GM23248 (cell line): Measurements from ENCODE around the gene WASL. TPM values are rescaled to one million over a fixed set of nuclear protein-coding genes. Genes with fewer than 3 reads are reported as not detected.

Source experiments
- DNase-seq: peaks from one replicate; pipeline ENCODE4 v3.0.0-alpha.2; 2015
- H2AFZ ChIP-seq: fragments of 200-600 bp; sonication (generic); 2 replicates; pipeline ENCODE4 v1.6.1; 2016; ENCODE audit warnings: antibody characterized with exemption
- H3F3A ChIP-seq: fragments of 200-600 bp; sonication (generic); 2 replicates; pipeline ENCODE4 v1.6.1; 2016; ENCODE audit warnings: mild to moderate bottlenecking, antibody characterized with exemption, mixed run types; ENCODE audit not compliant: insufficient read depth
- H3K27ac ChIP-seq: fragments of 200-600 bp; sonication (generic); 2 replicates; pipeline ENCODE4 v1.5.1; 2016; ENCODE audit warnings: mild to moderate bottlenecking
- H3K27me3 ChIP-seq: fragments of 200-600 bp; sonication (generic); replicated peaks from 2 replicates; pipeline ENCODE4 v1.6.1; 2016; ENCODE audit warnings: mild to moderate bottlenecking; ENCODE audit not compliant: insufficient read depth
- H3K36me3 ChIP-seq: fragments of 200-600 bp; sonication (generic); 2 replicates; pipeline ENCODE4 v1.6.1; 2016; ENCODE audit warnings: low read depth, mild to moderate bottlenecking
- H3K4me1 ChIP-seq: fragments of 200-600 bp; sonication (generic); 2 replicates; pipeline ENCODE4 v1.6.1; 2016; ENCODE audit warnings: mild to moderate bottlenecking; ENCODE audit not compliant: insufficient read depth
- H3K4me2 ChIP-seq: fragments of 200-600 bp; sonication (generic); one replicate; pipeline ENCODE4 v1.6.1; 2016; ENCODE audit warnings: mild to moderate bottlenecking; ENCODE audit not compliant: unreplicated experiment
- H3K4me3 ChIP-seq: fragments of 200-600 bp; sonication (generic); 2 replicates; pipeline ENCODE4 v1.5.1; 2016; ENCODE audit warnings: mild to moderate bottlenecking
- H3K79me2 ChIP-seq: fragments of 200-600 bp; sonication (generic); 2 replicates; pipeline ENCODE4 v1.6.1; 2016; ENCODE audit warnings: mild to moderate bottlenecking; ENCODE audit not compliant: insufficient read depth
- H3K9ac ChIP-seq: fragments of 200-600 bp; sonication (generic); 2 replicates; pipeline ENCODE4 v1.6.1; 2016; ENCODE audit warnings: mild to moderate bottlenecking
- H3K9me2 ChIP-seq: fragments of 200-600 bp; sonication (generic); 2 replicates; pipeline ENCODE4 v1.6.1; 2016; ENCODE audit warnings: mixed run types, mild to moderate bottlenecking, moderate library complexity; ENCODE audit not compliant: insufficient read depth
- H3K9me3 ChIP-seq: fragments of 200-600 bp; sonication (generic); one replicate; pipeline ENCODE4 v1.6.1; 2017; ENCODE audit warnings: low read depth
- H4K20me1 ChIP-seq: fragments of 200-600 bp; sonication (generic); 2 replicates; pipeline ENCODE4 v1.6.0; 2016; ENCODE audit not compliant: insufficient read depth
- EZH2 ChIP-seq: fragments of 200-600 bp; sonication (generic); IDR thresholded peaks from 2 replicates; pipeline ENCODE4 v1.6.1; 2018; ENCODE audit warnings: antibody characterized with exemption, mild to moderate bottlenecking; ENCODE audit not compliant: insufficient read depth, poor library complexity, severe bottlenecking
- EZH2phosphoT487 ChIP-seq: fragments of 200-600 bp; sonication (generic); IDR thresholded peaks from 2 replicates; pipeline ENCODE4 v1.6.1; 2018; ENCODE audit warnings: antibody characterized with exemption, moderate library complexity, mild to moderate bottlenecking, low read depth; ENCODE audit not compliant: insufficient read depth
- WGBS, 2 experiments: methylation state at CpG; one replicate each; pipeline ENCODE4 v1.1.6; 2015 to 2017; ENCODE audit warnings: low lambda C conversion rate in 2 of 2, low coverage in 1 of 2; ENCODE audit errors: missing lambda C conversion rate in 2 of 2; 5-methylcytosine and 5-hydroxymethylcytosine counted together
- in situ Hi-C: fragments of 300-500 bp; cut with MboI; formaldehyde crosslinking; loops from 2 replicates; pipeline ENCODE4 v1.15.0; 2020
- polyA plus RNA-seq: library from polyadenylated mRNA; unstranded; fragments of >200 nt; fragmentation: Nextera tagmentation; extraction: Ambion mirVana; gene quantifications from 2 replicates; pipeline ENCODE4 v1.2.1, GENCODE V29; 2016
- total RNA-seq: library from RNA; depleted of rRNA; stranded (reverse); fragments of >200 nt; shearing (Covaris generic); gene quantifications from 2 replicates; pipeline ENCODE4 v1.2.3, GENCODE V29; 2014

Gene WASL
- total and polyA plus RNA-seq, 2 experiments from 2014 or later, result 11.6 to 20.7 TPM

- H3K79me2 ChIP-seq, result peaks cover 78% of the 10 kb centered on the region
- no peaks in the 10 kb centered on the region for H3K27me3 ChIP-seq
- H3K4me2 ChIP-seq, result peak overlapping the region; percentile 98
- H3K4me1 ChIP-seq, result peaks cover 30% of the 10 kb centered on the region
- no peaks in the 10 kb centered on the region for H3K9me3 ChIP-seq
- H3K9ac ChIP-seq, result peak overlapping the region; percentile 98
- no peaks in the 10 kb centered on the region for H3K36me3 ChIP-seq
- no peak overlapping the region for H3K27ac ChIP-seq
- in situ Hi-C loops, result no loop called here
- DNase-seq, result peak; percentile 7
- no peak for TF ChIP-seq EZH2phosphoT487
- no peak for TF ChIP-seq EZH2
- no peaks in the 10 kb centered on the region for H3K9me2 ChIP-seq
- H2AFZ ChIP-seq, result no peak overlapping the region
- H4K20me1 ChIP-seq, result peaks cover 25% of the 10 kb centered on the region; the same call in 1 of the 2 replicates
- whole genome bisulfite sequencing, 2 experiments, result 52 to 61% methylated on average over 2 of the region's 2 CpGs
- peak overlapping the region; percentile 94 for H3K4me3 ChIP-seq
- peaks cover 29% of the 10 kb centered on the region for H3F3A ChIP-seq
These were observed 2.7 kb downstream of the WASL start for GRCh38 chr7:123746055-123746454.

GRCh38 chr7:123745437-123745836 lies 3.4 kb downstream of the WASL start:
- H3K4me3 ChIP-seq, result 0 out of 2 replicates have a peak overlapping the region, but pooled peaks have one; percentile 94
- H3K27ac ChIP-seq, result no peak overlapping the region
- H4K20me1 ChIP-seq, result peaks cover 25% of the 10 kb centered on the region; the same call in 1 of the 2 replicates
- peaks cover 30% of the 10 kb centered on the region for H3K4me1 ChIP-seq
- 98% methylated on average over 2 of the region's 2 CpGs for WGBS, 2 experiments
- H3K27me3 ChIP-seq, result no peaks in the 10 kb centered on the region
- H3K36me3 ChIP-seq, result no peaks in the 10 kb centered on the region
- no peaks in the 10 kb centered on the region for H3K9me3 ChIP-seq
- no peak for DNase-seq
- peaks cover 82% of the 10 kb centered on the region for H3K79me2 ChIP-seq
- H3K4me2 ChIP-seq, result peak overlapping the region; percentile 98
- H2AFZ ChIP-seq, result no peak overlapping the region
- in situ Hi-C loops, result no loop called here
- no peak overlapping the region for H3K9ac ChIP-seq
- TF ChIP-seq EZH2 (no peak), EZH2phosphoT487 (no peak)
- no peaks in the 10 kb centered on the region for H3K9me2 ChIP-seq
- peaks cover 29% of the 10 kb centered on the region for H3F3A ChIP-seq

- in situ Hi-C loops, result no loop called here
- no peak overlapping the region for H3K4me3 ChIP-seq
- peaks cover 88% of the 10 kb centered on the region for H3K79me2 ChIP-seq
- no peak for DNase-seq
- no peaks in the 10 kb centered on the region for H3K9me2 ChIP-seq
- H3K27me3 ChIP-seq, result no peaks in the 10 kb centered on the region
- no peaks in the 10 kb centered on the region for H3K9me3 ChIP-seq
- H3K27ac ChIP-seq, result no peak overlapping the region
- H4K20me1 ChIP-seq, result peaks cover 25% of the 10 kb centered on the region; the same call in 1 of the 2 replicates
- WGBS, 2 experiments, result 81 to 100% methylated on average over 1 of the region's 1 CpG
- H2AFZ ChIP-seq, result no peak overlapping the region
- H3K4me2 ChIP-seq, result no peak overlapping the region
- no peaks in the 10 kb centered on the region for H3K36me3 ChIP-seq
- H3K9ac ChIP-seq, result no peak overlapping the region
- TF ChIP-seq EZH2 (no peak), EZH2phosphoT487 (no peak)
- peaks cover 24% of the 10 kb centered on the region for H3K4me1 ChIP-seq
- peaks cover 19% of the 10 kb centered on the region for H3F3A ChIP-seq
These were observed 4.4 kb downstream of the WASL start for GRCh38 chr7:123744416-123744815.

GRCh38 chr7:123741940-123742339 lies 6.9 kb downstream of the WASL start:
- Histone ChIP-seq H3K79me2 (peaks cover 100% of the 10 kb centered on the region), H2AFZ (no peak overlapping the region), H3F3A (peaks cover 5% of the 10 kb centered on the region), H3K4me3 (no peak overlapping the region), H3K4me2 (no peak overlapping the region), H3K27ac (no peak overlapping the region), H4K20me1 (peaks cover 20% of the 10 kb centered on the region; the same call in 1 of the 2 replicates), H3K27me3 (no peaks in the 10 kb centered on the region), H3K36me3 (no peaks in the 10 kb centered on the region), H3K9me2 (no peaks in the 10 kb centered on the region), H3K9me3 (no peaks in the 10 kb centered on the region), H3K9ac (no peak overlapping the region), H3K4me1 (peaks cover 18% of the 10 kb centered on the region)
- no peak for DNase-seq
- TF ChIP-seq EZH2phosphoT487, result no peak
- TF ChIP-seq EZH2, result no peak
- in situ Hi-C loops, result no loop called here

- no peaks in the 10 kb centered on the region; the same call in 1 of the 2 replicates for H3F3A ChIP-seq
- in situ Hi-C loops, result no loop called here
- no peak overlapping the region for H3K4me2 ChIP-seq
- no peak for DNase-seq
- H3K9me3 ChIP-seq, result no peaks in the 10 kb centered on the region
- H3K4me1 ChIP-seq, result no peaks in the 10 kb centered on the region
- no peak overlapping the region for H3K4me3 ChIP-seq
- H3K9ac ChIP-seq, result no peak overlapping the region
- no peaks in the 10 kb centered on the region for H3K36me3 ChIP-seq
- H3K79me2 ChIP-seq, result peaks cover 100% of the 10 kb centered on the region
- no peaks in the 10 kb centered on the region for H3K9me2 ChIP-seq
- H3K27ac ChIP-seq, result no peak overlapping the region
- H4K20me1 ChIP-seq, result peaks cover 21% of the 10 kb centered on the region
- WGBS, 2 experiments, result 81 to 83% methylated on average over 2 of the region's 2 CpGs
- H3K27me3 ChIP-seq, result no peaks in the 10 kb centered on the region
- no peak for TF ChIP-seq EZH2
- no peak for TF ChIP-seq EZH2phosphoT487
- no peak overlapping the region for H2AFZ ChIP-seq
These were observed 10.0 kb downstream of the WASL start for GRCh38 chr7:123738808-123739207.
